ENCODE results near the gene PMEPA1.

DNA sequence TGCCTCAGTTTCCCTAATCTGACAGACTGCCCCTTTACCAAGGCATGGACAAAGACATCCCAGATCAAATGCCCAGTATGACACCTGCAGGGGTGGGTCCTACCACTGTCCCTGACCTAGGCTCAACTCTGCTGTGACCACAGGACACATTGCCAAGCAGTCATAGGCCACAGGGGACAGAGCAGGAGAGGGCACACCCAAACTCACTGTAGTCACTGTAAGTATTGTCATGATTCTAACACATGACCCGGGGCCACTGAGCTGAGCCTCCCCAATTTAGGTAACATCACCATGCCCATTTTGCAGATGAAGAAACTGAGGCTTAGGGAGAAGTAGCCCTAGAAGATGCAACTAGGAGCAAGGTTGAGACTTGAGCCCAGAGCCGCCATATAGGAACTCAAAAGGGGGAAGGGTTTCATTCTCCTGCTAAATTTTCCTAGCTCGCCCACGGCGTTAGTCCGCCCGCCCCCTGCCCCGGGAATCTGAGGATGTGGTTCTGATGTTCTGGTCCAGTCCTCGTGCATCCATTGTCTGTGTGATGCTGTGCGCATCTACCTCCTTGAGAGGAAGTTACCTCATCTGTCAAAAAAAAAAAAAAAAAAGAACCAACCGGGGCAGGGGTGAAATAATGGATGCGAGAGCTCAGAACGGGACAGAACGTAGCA, 44.8 kb downstream of the PMEPA1 start:
- TF ChIP-seq EP300 (IDR thresholded peaks at IDR 0.05) (no peak), POLR2AphosphoS5 (IDR thresholded peaks at IDR 0.05) (no peak), POLR2A (IDR thresholded peaks at IDR 0.05) (no peak)
- TF ChIP-seq, protein P1, sequence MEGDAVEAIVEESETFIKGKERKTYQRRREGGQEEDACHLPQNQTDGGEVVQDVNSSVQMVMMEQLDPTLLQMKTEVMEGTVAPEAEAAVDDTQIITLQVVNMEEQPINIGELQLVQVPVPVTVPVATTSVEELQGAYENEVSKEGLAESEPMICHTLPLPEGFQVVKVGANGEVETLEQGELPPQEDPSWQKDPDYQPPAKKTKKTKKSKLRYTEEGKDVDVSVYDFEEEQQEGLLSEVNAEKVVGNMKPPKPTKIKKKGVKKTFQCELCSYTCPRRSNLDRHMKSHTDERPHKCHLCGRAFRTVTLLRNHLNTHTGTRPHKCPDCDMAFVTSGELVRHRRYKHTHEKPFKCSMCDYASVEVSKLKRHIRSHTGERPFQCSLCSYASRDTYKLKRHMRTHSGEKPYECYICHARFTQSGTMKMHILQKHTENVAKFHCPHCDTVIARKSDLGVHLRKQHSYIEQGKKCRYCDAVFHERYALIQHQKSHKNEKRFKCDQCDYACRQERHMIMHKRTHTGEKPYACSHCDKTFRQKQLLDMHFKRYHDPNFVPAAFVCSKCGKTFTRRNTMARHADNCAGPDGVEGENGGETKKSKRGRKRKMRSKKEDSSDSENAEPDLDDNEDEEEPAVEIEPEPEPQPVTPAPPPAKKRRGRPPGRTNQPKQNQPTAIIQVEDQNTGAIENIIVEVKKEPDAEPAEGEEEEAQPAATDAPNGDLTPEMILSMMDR (IDR thresholded peaks at IDR 0.05): no peak
